NCI-H345 treated with DMSO at 0.1 percent for 48 hours (cell line): ENCODE data around the gene NOP14.
"Not testable (repeated sequence)": the region's sequence is repeated elsewhere in the genome, so short reads cannot be mapped to it uniquely, and the experiment has no call there.

Experiments
- DNase-seq: peaks from one replicate; lab custom pipeline; 2025; ENCODE audit not compliant: unreplicated experiment; lab: John Stamatoyannopoulos, UW

NOP14 gene

DNA sequence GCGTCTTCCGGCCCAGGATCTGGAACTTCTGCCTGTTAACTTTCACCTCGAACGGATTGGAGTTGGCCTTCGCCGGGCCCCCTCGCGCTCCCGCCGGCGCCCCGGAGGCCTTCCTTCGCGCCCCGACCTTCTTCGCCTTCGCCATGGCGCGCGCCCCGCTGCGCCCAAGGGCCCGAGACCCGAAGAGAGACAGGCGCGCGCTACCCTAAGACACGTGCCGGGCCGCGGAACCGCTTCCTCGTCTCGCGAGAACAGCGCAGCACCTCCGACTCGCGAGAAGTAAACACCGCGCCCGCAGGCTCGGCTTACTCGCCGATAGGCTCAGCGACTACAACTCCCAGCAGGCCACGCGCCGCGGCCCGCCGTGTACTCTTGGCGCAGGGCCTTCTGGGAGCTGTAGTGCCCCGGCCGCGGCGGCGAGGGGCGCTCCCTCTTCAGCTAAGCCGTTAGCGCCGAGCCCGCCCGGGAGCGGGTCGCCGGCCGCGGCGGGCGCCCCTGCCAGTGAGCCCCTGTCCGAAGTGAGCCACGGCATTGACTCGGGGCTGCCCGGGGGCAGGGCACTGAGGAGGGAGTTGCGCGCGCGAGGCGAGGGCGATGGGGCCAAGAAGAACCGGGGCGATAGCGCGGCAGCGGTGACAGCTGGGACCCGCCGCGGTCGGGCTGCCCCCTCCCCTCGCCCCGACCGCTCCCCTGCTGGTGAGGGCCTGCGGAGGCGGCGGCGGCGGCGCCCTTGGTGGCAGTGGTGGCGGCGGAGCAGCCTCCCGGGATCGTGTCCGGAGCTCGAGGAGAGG is at the start of gene NOP14, which contains the start of gene GRK4:
Gene NOP14, minus strand, starts transcription at position 232 of the 791 bp plus-strand sequence. Its CDS starts 87 bp downstream, at position 145.
Gene GRK4, plus strand, starts transcription at position 397 of the 791 bp plus-strand sequence. CDS start 500 bp downstream, outside the sequence.
- peak; percentile 81 for DNase-seq

DNA sequence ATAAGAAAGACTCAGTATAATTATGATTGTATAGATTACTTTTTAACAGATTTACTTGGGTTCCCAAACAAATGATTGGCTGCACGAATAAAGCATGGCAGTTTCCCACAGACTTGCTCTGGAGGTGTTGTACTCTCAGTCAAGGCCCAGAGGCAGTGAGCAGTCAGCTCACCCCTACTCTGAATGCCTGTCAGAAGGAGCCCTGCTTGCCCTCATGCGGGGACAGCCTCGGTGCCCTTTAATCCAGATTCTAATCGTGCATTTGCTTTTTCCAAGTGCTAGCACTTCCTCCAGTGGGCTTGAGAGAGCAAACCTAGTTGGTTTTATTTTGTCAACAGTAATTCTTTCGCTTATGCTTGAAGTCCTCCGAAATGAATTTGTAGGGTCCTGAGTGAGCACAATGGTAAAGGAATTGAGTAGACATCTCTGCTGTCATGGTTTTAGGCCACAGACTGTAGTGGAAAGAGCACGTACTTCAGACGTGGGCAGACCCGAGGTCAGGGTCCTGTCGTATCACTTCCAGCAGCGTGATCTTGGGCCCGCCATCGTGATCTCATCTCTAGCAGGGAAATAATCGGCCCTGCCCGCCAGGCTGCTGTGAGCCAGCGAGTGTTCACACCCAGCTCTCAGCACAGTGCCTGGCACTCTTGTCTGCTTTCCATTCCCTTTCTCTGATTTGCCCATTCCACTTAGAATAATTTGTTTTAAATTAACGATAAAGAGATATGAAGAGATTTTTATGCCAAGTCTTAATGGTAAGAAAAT is 48.4 kb upstream of the NOP14 start:
- no peak for DNase-seq

GRCh38 chr4:3010998-3011397 is 47.8 kb upstream of the NOP14 start:
- DNase-seq: no peak

GRCh38 chr4:3010577-3010976 is 47.4 kb upstream of the NOP14 start:
- DNase-seq: no peak

DNA sequence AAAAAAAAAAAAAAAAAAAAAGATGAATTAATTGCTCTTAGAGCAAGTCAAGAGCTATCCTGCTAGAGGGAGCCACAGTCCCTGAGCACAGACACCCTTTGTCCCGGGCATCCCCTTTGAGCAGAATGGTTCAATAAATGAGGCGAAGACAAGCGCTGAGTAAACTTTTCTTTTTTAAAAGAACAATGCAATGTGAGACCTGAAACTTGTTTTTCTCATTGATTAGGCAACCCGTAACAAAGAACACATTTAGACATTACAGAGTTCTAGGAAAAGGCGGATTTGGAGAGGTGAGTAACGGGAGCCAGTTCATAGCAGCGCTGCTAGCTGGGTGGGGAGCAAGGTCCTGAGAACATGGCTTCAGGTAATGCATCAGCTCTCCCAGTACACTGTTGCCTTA is 46.2 kb upstream of the NOP14 start:
- DNase-seq: peak; percentile 45

GRCh38 chr4:3007724-3008123 is 44.5 kb upstream of the NOP14 start:
- DNase-seq: no peak

GRCh38 chr4:2996415-2996814 is 33.2 kb upstream of the NOP14 start:
- DNase-seq: no peak

GRCh38 chr4:2995546-2996265 is 32.5 kb upstream of the NOP14 start:
- no peak for DNase-seq

GRCh38 chr4:2994917-2995316 is 31.7 kb upstream of the NOP14 start:
- DNase-seq: no peak

DNA sequence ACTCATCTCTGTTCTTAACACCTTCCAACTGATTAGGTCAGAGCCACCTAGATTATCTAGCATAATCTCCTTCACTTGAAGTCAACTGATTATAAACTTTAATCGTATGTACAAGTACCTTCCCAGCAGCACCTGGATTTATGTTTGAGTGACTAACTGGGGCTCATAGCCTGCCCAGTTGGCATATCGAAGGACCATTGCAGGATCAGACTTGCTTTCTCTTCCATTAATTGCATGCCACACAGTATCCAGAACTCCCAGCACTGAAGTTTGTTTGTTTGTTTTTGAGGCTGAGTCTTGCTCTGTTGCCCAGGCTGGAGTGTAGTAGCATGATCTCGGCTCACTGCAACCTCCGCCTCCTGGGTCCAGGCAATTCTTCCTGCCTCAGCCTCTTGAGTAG is 28.0 kb upstream of the NOP14 start:
- DNase-seq: no peak

DNA sequence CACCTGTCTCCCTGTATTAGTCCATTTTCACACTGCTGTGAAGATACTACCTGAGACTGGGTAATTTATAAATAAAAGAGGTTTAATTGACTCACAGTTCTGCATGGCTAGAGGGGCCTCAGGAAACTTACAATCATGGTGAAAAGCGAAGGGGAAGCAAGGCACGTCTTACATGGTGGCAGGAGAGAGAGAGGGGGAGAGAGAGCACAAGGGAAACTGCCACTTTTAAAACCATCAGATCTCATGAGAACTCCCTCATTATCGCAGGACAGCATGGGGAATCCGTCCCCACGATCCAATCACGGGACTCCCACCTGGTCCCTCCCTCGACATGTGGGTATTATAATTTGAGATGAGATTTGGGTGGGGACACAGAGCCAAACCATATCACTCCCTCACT is 20.5 kb upstream of the NOP14 start:
- DNase-seq: not testable (repeated sequence)

DNA sequence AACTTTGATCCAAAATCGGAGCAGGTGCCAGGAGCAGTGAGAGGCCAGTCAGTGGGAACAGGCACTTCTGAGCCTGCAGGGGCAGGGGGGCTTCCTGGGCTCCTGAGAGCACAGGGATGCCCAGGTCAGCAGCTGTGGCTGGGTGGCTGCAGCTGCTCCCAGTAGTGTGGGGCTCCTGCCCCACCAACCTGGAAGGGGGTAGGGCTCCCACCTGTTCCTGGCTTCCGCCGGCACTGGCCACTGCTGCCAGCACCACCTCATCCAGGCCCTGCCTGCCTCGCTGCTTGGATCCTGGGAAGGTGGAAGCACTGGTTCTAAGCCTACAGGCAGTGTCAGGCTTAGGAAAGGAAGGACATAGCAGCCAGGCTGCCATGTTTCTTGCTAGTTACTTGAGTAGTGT is 18.8 kb upstream of the NOP14 start:
- no peak for DNase-seq

DNA sequence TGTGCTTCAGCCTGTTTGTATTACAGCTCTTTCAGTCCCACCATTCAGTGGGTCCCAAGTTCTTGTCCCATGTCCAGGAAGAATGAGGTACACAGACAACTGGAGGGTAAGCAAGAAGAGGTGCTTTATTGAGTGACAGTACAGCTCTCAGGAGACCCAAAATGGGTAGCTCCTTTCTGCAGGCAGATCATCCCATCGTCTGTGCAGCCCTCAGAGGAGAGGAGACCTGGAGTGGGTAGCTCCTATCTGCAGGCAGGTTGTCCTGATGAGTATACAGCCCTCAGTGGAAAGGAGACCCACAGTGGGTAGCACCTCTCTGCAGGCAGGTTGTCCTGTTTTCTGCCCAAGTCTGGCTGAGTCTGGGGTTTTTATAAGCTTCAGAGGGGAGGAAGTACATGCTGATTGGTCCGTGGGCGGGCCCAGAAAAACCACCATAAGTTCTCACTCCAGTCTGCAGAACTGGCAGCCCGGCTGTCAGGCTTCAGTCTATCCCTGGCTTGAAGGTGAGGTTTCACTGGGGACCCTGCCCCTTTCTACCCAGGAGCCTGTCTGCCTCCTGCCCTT is 18.1 kb upstream of the NOP14 start:
- DNase-seq: no peak

GRCh38 chr4:2977211-2978088 is 14.2 kb upstream of the NOP14 start:
- DNase-seq: no peak

- no peak for DNase-seq
Measured at GRCh38 chr4:2971275-2971674, 8.1 kb upstream of the NOP14 start.

GRCh38 chr4:2968381-2968780 is 5.2 kb upstream of the NOP14 start:
- no peak for DNase-seq

DNA sequence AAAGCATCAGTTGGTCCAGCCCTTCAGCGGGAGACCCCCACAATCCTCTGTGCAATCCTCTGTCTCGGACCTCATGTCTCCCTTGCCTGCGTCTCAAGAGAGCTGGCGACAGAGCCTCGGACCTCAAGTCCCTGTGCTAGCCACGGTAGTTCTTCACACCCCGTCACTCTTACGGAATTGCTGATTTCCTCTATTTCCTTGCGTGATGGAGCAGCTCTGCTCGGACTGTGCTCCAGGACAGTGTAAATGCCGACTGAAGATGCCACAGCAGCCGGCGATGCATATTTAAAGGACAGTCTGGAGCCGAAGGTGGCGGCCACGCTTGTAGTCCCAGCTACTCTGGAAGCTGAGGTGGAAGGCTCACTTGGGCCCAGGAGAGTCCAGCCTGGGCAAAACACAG is 2.1 kb upstream of the NOP14 start:
- DNase-seq: no peak

DNA sequence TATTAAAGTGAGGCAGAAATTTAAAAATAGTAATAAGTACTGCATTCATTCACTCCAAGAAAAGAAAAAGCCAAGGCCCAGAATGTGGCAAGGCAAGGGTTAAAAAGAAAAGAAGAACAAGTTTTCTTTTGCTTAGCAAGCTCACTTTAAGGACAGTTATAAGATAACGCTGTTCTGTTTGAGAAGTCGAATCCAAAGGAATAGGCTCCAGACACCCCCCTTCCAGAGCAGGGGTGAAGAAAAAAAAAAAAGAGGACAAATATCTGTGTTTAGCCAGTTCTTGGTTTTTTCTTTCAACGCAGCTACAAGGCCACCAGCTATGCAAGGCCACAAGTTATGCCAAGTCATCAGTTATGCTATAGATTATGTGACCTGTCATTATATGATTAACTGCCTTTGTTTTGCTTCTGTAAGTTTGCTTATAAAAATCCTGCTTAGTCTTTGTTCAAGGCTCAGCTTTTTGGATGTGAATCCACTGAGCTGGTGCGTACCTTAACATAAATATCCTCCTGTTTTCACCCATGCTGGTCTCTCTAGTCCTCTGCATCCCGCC is 1.6 kb upstream of the NOP14 start:
- no peak for DNase-seq

DNA sequence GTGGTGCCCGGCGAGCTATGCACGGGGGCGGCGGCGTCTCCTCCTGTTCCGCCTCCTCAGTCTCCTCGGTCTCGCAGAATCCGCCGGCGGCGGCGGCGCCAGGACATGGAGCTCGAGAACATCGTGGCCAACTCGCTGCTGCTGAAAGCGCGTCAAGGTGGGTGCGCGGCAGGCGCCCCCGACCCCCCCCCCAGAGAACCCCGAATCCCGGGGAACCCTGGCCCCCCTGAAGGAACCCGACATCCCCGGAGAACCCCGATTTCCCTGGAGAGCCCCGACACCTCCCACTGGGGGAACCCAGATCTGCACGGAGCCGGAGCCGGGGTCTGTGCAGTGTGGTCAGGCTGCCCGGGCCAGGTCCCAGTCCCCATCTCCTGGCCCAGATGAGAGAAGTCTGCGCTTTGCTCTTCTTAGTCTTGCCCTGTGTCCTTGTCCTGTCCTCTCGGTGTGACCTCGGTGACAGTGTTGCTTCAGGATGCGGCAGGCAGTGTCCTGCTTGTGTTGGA is 813 bp upstream of the NOP14 start:
- DNase-seq: no peak
